Fibroblast of mammary gland (primary cell): ENCODE results near the gene NAGLU.

Experiments
- DNase-seq: peaks from one replicate; pipeline ENCODE4 v3.0.0-alpha.2; 2010; ENCODE audit warnings: low read depth
- H3K4me3 ChIP-seq: 2 replicates; pipeline ENCODE4 v1.5.1; 2011; ENCODE audit warnings: low read depth, mild to moderate bottlenecking, low read length, moderate library complexity; ENCODE audit not compliant: control insufficient read depth
- TF ChIP-seq, protein P1 (sequence below): conservative IDR thresholded peaks from 2 replicates; pipeline ENCODE4 v1.5.1; 2011; ENCODE audit warnings: low read depth, low read length, inconsistent platforms; ENCODE audit not compliant: control insufficient read depth, insufficient read depth

Gene NAGLU

DNA sequence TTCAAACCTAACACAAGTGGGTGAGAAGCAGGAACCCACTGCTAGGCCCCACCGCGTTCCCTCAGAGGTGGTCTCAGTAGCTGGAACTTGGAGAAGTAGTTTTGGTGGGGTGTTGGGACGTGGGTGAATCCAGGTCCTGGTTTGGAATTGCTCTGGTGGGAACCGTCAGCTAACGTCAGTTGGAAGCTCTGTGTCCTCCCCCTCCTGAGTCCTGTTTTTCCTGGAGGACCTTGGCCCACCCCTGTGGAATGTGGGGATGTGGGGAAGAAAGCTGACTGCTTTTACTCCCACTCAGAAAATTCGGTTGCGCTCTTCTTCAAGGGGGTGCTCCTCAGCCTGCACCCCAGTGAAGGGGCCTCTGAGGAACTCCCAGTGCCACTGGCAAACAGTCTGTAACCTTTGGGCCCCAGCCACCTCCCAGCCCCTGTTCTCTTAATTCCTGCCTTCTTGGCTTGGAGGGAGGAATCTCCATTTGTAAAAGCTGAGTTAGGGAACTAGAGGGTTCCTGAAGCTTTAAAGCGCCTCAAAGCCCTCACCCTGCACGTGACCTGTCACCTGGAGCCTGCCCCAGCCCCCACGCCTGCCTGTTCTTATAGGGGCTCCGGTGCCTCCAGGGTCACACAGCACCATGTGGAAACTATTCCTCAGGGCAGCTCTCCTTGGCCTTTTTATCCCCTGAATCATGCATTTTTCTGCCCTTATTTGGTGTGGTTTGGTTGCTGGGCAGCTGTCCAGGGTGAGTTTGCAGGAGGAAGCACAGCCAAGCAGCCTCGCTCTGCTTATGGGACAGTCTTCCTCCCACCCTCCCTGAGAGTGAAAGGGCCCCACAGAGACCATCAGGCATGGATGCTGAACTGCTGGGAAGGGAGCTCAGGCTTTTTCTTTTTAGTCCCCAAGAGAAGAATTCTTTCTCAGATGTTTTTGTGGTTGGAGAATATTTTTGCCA, 16.2 kb upstream of the NAGLU start:
- no peak overlapping the region for H3K4me3 ChIP-seq
- peak; percentile 98 for DNase-seq
- TF ChIP-seq, protein P1, sequence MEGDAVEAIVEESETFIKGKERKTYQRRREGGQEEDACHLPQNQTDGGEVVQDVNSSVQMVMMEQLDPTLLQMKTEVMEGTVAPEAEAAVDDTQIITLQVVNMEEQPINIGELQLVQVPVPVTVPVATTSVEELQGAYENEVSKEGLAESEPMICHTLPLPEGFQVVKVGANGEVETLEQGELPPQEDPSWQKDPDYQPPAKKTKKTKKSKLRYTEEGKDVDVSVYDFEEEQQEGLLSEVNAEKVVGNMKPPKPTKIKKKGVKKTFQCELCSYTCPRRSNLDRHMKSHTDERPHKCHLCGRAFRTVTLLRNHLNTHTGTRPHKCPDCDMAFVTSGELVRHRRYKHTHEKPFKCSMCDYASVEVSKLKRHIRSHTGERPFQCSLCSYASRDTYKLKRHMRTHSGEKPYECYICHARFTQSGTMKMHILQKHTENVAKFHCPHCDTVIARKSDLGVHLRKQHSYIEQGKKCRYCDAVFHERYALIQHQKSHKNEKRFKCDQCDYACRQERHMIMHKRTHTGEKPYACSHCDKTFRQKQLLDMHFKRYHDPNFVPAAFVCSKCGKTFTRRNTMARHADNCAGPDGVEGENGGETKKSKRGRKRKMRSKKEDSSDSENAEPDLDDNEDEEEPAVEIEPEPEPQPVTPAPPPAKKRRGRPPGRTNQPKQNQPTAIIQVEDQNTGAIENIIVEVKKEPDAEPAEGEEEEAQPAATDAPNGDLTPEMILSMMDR: no peak

GRCh38 chr17:42520540-42520951, 15.5 kb upstream of the NAGLU start:
- TF ChIP-seq, protein P1: peak; percentile 7
- H3K4me3 ChIP-seq: no peak overlapping the region
- no peak for DNase-seq

- DNase-seq: no peak
- TF ChIP-seq, protein P1: no peak
- no peak overlapping the region for H3K4me3 ChIP-seq
Measured at GRCh38 chr17:42521036-42521435, 15.0 kb upstream of the NAGLU start.

DNA sequence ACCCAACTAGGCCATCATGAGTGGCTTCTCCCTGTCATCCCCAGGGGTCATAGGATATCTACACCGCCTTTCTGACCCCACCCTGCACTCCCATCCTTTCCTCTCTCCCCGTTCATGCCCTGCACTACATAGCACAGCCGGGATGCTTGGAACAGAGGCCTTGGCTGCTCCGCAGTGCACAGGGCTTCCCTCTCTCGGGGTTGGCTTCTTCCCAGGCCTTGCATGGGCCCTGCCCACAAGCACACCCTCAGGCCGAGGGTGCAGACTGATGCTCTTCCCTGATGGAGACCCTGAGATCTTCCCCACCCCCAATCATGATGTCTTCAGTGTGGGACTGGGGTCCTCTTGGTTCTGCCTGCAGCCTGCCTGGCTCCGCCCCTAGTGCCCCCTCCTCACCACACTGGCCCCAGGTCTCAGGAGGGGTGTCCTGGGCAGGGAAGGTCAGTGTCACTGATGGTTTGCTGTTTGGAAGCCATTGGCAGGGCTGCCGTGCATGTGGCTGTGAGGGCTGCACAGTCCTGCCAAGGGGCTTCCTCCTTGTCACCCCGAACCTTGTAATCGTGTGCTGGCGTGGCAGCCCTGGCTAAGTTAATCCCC, 14.3 kb upstream of the NAGLU start:
- DNase-seq: no peak
- TF ChIP-seq, protein P1: no peak
- no peak overlapping the region for H3K4me3 ChIP-seq

DNA sequence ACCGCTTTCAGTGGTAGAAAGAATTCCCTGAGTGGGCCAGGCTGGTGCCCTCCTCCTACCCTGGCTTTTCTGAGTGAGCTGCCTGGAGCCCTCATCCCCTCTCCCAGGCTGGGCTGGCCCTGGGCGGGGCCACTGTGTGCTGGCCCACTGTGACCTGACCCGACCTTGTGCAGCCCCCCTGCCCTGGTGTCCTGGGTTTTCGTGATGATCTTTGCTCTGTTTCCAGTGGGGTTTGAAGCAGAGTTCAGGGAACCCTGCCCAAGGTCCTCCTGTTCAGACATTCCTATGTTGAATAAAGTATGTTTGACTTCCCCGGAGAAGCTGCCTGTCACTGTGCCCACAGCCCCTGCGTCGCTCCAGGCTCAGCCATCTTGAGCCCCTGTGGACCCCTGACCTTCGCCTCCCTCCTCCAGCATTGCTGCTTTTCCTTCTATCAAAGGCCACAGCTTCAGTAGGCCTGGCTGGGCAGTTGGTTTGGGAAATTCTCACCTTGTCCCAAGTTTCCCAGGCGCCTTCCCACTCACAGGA, 13.7 kb upstream of the NAGLU start:
- TF ChIP-seq, protein P1: no peak
- H3K4me3 ChIP-seq: no peak overlapping the region
- DNase-seq: no peak

DNA sequence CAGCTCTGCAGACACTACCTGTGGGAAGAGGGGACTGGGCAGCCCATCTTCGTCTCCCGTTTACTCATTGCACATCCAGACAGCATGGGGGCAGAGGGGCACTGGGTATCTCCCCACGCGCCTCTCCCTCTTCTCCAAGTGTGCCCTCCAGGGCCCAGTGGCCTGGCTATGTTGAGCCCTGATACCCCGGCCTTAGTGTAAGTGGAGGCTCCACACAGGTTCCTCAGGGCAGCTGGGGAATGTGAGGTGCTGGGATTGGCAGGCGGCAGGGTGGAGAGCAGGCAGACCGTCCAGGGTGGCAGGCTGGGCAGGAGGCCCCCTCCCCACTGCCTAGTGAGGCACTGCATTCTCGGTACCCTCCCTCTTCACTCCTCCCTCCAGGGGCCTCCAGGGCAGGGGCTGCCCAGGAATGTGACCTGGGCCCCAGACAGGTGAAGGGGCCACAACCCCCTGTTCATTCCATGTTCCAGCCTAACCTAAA, 13.2 kb upstream of the NAGLU start:
- DNase-seq: no peak
- TF ChIP-seq, protein P1: no peak
- no peak overlapping the region for H3K4me3 ChIP-seq
